Measurements from ENCODE around the gene PIGBOS1. TPM values are rescaled to one million over a fixed set of nuclear protein-coding genes. Genes with fewer than 3 reads are reported as not detected.

The PIGBOS1 gene
- total and polyA plus RNA-seq, 2 experiments from 2014 or later, result 13.4 to 16.8 TPM

GRCh38 chr15:55297315-55297714 is 21.6 kb downstream of the PIGBOS1 start:
- DNase-seq, result no peak
- Histone ChIP-seq H3K9ac (no peak overlapping the region), H3K4me2 (ENCODE audit: unreplicated experiment) (no peak overlapping the region), H2AFZ (no peak overlapping the region), H3K4me3 (no peak overlapping the region), H3K27me3 (replicated peaks; ENCODE audit: insufficient read depth) (no peaks in the 10 kb centered on the region), H3K4me1 (ENCODE audit: insufficient read depth) (no peaks in the 10 kb centered on the region), H4K20me1 (ENCODE audit: insufficient read depth) (no peaks in the 10 kb centered on the region), H3F3A (ENCODE audit: insufficient read depth) (no peaks in the 10 kb centered on the region), H3K36me3 (ENCODE audit: low read depth) (no peaks in the 10 kb centered on the region), H3K79me2 (ENCODE audit: insufficient read depth) (no peaks in the 10 kb centered on the region), H3K9me3 (ENCODE audit: low read depth) (no peaks in the 10 kb centered on the region), H3K27ac (no peak overlapping the region), H3K9me2 (ENCODE audit: insufficient read depth) (no peaks in the 10 kb centered on the region)
- in situ Hi-C loops (cut with MboI), result no loop called here
- TF ChIP-seq EZH2phosphoT487 (IDR thresholded peaks at IDR 0.05; ENCODE audit: insufficient read depth, low read depth), result no peak
- TF ChIP-seq EZH2 (IDR thresholded peaks at IDR 0.05; ENCODE audit: insufficient read depth, poor library complexity, severe bottlenecking), result no peak

- in situ Hi-C loops (cut with MboI), result loop anchor here (5.0 kb wide), 1 partner anchor 73 kb away; no protein-coding TSS in a partner anchor
- H3F3A ChIP-seq (ENCODE audit: insufficient read depth), result no peaks in the 10 kb centered on the region
- 20 to 22% methylated on average over 17 of the region's 17 CpGs for WGBS, 2 experiments (ENCODE audit: low coverage in 1 of 2, low lambda C conversion rate in 2 of 2, missing lambda C conversion rate in 2 of 2)
Measured at GRCh38 chr15:55290528-55291057, 28.3 kb downstream of the PIGBOS1 start.

DNA sequence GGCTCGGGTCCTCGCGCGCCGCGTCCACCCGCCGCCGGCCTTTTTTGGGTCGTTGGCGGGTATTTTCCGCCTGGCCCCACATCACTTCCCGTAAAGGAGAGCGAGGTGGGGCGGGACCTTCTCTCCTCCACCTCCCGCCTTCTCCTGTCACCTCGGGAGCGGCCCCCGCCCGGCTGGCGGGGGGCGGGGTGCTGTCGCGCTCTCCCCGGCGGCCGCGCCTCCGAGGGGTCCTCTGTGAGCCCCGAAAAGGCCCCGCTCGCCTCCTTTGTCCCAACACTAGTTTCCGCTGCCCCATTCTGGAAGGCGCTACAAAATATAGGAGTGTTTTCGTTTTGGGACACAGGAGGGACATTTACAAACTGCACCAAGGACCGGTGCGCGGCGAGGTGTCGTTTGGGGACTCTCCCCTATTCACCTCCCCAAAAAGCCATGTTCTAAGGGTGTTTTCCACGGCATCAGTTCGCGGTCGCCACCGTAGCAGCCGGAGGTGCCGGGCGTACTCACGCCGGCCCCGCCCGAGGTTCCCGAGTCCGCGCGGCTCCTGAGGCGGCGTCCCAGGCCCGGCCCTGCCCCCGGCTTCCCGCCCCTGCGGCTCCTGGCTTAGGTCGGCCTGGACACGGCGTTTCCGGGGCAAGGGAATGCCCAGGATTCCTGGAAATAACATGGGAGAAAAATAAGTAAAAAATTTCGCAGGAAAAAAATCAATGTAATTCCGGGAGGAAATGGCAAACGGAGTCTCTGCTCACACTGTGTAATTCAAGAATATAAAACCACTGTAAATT is 29.0 kb downstream of the PIGBOS1 start, which contains the start of gene RAB27A:
TSS of gene RAB27A (minus strand) at position 68 of the 782 bp plus-strand sequence. CDS start 54,879 bp downstream, outside the sequence.
- Histone ChIP-seq H3K9me3 (ENCODE audit: low read depth) (no peaks in the 10 kb centered on the region), H3K27me3 (replicated peaks; ENCODE audit: insufficient read depth) (no peaks in the 10 kb centered on the region), H2AFZ (peak within 1 kb of the TSS; percentile 93), H3K9me2 (ENCODE audit: insufficient read depth) (no peaks in the 10 kb centered on the region), H3K4me1 (ENCODE audit: insufficient read depth) (0 out of 2 replicates have a peak, but pooled peaks cover 3% of the 10 kb centered on the region), H3K4me3 (peak within 1 kb of the TSS; percentile 86), H3K36me3 (ENCODE audit: low read depth) (no peaks in the 10 kb centered on the region), H4K20me1 (ENCODE audit: insufficient read depth) (no peaks in the 10 kb centered on the region), H3F3A (ENCODE audit: insufficient read depth) (no peaks in the 10 kb centered on the region), H3K27ac (peak within 1 kb of the TSS; percentile 55), H3K79me2 (ENCODE audit: insufficient read depth) (peaks cover 22% of the 10 kb centered on the region; the same call in 1 of the 2 replicates), H3K4me2 (ENCODE audit: unreplicated experiment) (peak within 1 kb of the TSS; percentile 78), H3K9ac (peak within 1 kb of the TSS; percentile 90)
- DNase-seq, result peak; percentile 88
- TF ChIP-seq EZH2 (IDR thresholded peaks at IDR 0.05; ENCODE audit: insufficient read depth, poor library complexity, severe bottlenecking) (no peak), EZH2phosphoT487 (IDR thresholded peaks at IDR 0.05; ENCODE audit: insufficient read depth, low read depth) (no peak)
- 0 to 2% methylated on average over 46 to 69 of the region's 69 CpGs for WGBS, 2 experiments (ENCODE audit: low coverage in 1 of 2, low lambda C conversion rate in 2 of 2, missing lambda C conversion rate in 2 of 2)
- in situ Hi-C loops (cut with MboI), result loop anchor here (5.0 kb wide), 1 partner anchor 73 kb away; no protein-coding TSS in a partner anchor

More at GRCh38 chr15:55290528-55291057, 28.3 kb downstream of the PIGBOS1 start:
- Histone ChIP-seq H3K27ac (peak overlapping the region; percentile 55), H3K36me3 (ENCODE audit: low read depth) (no peaks in the 10 kb centered on the region), H3K9ac (peak overlapping the region; percentile 90), H4K20me1 (ENCODE audit: insufficient read depth) (no peaks in the 10 kb centered on the region), H3K4me3 (peak overlapping the region; percentile 86), H3K27me3 (replicated peaks; ENCODE audit: insufficient read depth) (no peaks in the 10 kb centered on the region), H3K4me2 (ENCODE audit: unreplicated experiment) (peak overlapping the region; percentile 78), H3K9me3 (ENCODE audit: low read depth) (no peaks in the 10 kb centered on the region), H3K4me1 (ENCODE audit: insufficient read depth) (0 out of 2 replicates have a peak, but pooled peaks cover 3% of the 10 kb centered on the region), H3K9me2 (ENCODE audit: insufficient read depth) (no peaks in the 10 kb centered on the region), H3K79me2 (ENCODE audit: insufficient read depth) (peaks cover 21% of the 10 kb centered on the region; the same call in 1 of the 2 replicates), H2AFZ (peak overlapping the region; percentile 93)
- peak; percentile 90 for DNase-seq
- TF ChIP-seq EZH2phosphoT487 (IDR thresholded peaks at IDR 0.05; ENCODE audit: insufficient read depth, low read depth), result no peak
- no peak for TF ChIP-seq EZH2 (IDR thresholded peaks at IDR 0.05; ENCODE audit: insufficient read depth, poor library complexity, severe bottlenecking)

- Histone ChIP-seq H3K27ac (no peak overlapping the region), H3K4me3 (peak overlapping the region; percentile 86), H3F3A (ENCODE audit: insufficient read depth) (no peaks in the 10 kb centered on the region), H2AFZ (peak overlapping the region; percentile 93), H3K79me2 (ENCODE audit: insufficient read depth) (peaks cover 30% of the 10 kb centered on the region), H3K27me3 (replicated peaks; ENCODE audit: insufficient read depth) (no peaks in the 10 kb centered on the region), H3K9me3 (ENCODE audit: low read depth) (no peaks in the 10 kb centered on the region), H3K9me2 (ENCODE audit: insufficient read depth) (no peaks in the 10 kb centered on the region), H3K4me1 (ENCODE audit: insufficient read depth) (0 out of 2 replicates have a peak, but pooled peaks cover 3% of the 10 kb centered on the region), H4K20me1 (ENCODE audit: insufficient read depth) (no peaks in the 10 kb centered on the region), H3K4me2 (ENCODE audit: unreplicated experiment) (peak overlapping the region; percentile 78), H3K36me3 (ENCODE audit: low read depth) (no peaks in the 10 kb centered on the region), H3K9ac (peak overlapping the region; percentile 90)
- TF ChIP-seq EZH2 (IDR thresholded peaks at IDR 0.05; ENCODE audit: insufficient read depth, poor library complexity, severe bottlenecking) (no peak), EZH2phosphoT487 (IDR thresholded peaks at IDR 0.05; ENCODE audit: insufficient read depth, low read depth) (no peak)
- in situ Hi-C loops (cut with MboI), result no loop called here
- peak; percentile 60 for DNase-seq
- 7 to 8% methylated on average over 24 to 26 of the region's 37 CpGs for WGBS, 2 experiments (ENCODE audit: low coverage in 1 of 2, low lambda C conversion rate in 2 of 2, missing lambda C conversion rate in 2 of 2)
Measured at GRCh38 chr15:55289011-55289745, 29.7 kb downstream of the PIGBOS1 start.
